GM18507 (cell line): ENCODE data around the gene MEIS2.

Experiments used
- DNase-seq: peaks from one replicate; pipeline ENCODE4 v3.0.0; 2011; ENCODE audit warnings: low read depth; ENCODE audit not compliant: insufficient read length; ENCODE audit errors: extremely low spot score
- FAIRE-seq: peaks from 2 replicates; lab custom pipeline; 2011; peaks lifted over from hg19 to GRCh38; lab: Jason Lieb, UNC

The MEIS2 gene

GRCh38 chr15:37046876-37047614 is 53.3 kb downstream of the MEIS2 start:
- DNase-seq: no peak
- no peak for FAIRE-seq

- DNase-seq (no peak), FAIRE-seq (no peak)
Observed at GRCh38 chr15:37045859-37046740, 54.2 kb downstream of the MEIS2 start.

GRCh38 chr15:37044915-37045648 is 55.3 kb downstream of the MEIS2 start:
- DNase-seq (no peak), FAIRE-seq (no peak)

GRCh38 chr15:37041836-37042235 is 58.5 kb downstream of the MEIS2 start:
- DNase-seq (no peak), FAIRE-seq (no peak)

GRCh38 chr15:37041042-37041441 is 59.3 kb downstream of the MEIS2 start:
- FAIRE-seq (no peak), DNase-seq (no peak)

- DNase-seq: no peak
- FAIRE-seq: no peak
Observed at GRCh38 chr15:37040072-37040742, 60.1 kb downstream of the MEIS2 start.

- DNase-seq (no peak), FAIRE-seq (no peak)
Observed at GRCh38 chr15:37038716-37039106, 61.6 kb downstream of the MEIS2 start.

GRCh38 chr15:37037850-37038715 is 62.3 kb downstream of the MEIS2 start:
- FAIRE-seq (no peak), DNase-seq (no peak)

- FAIRE-seq (no peak), DNase-seq (no peak)
Observed at GRCh38 chr15:37037071-37037655, 63.2 kb downstream of the MEIS2 start.

GRCh38 chr15:37034835-37035748 is 65.3 kb downstream of the MEIS2 start:
- DNase-seq: no peak
- FAIRE-seq: no peak

GRCh38 chr15:37034392-37034791 is 66.0 kb downstream of the MEIS2 start:
- FAIRE-seq (no peak), DNase-seq (no peak)

GRCh38 chr15:37032091-37032775 is 68.1 kb downstream of the MEIS2 start:
- FAIRE-seq: no peak
- no peak for DNase-seq

- DNase-seq (no peak), FAIRE-seq (no peak)
Observed at GRCh38 chr15:37031198-37031597, 69.2 kb downstream of the MEIS2 start.

- no peak for FAIRE-seq
- DNase-seq: no peak
Observed at GRCh38 chr15:37028625-37029296, 71.6 kb downstream of the MEIS2 start.

GRCh38 chr15:37020852-37021251 is 79.5 kb downstream of the MEIS2 start:
- DNase-seq (no peak), FAIRE-seq (no peak)
